NCI-H1436 (cell line): ENCODE data around the gene KLC4.
"Not testable (repeated sequence)": the region's sequence is repeated elsewhere in the genome, so short reads cannot be mapped to it uniquely, and the experiment has no call there.

Experiments used
- DNase-seq: peaks from one replicate; lab custom pipeline; 2025; lab: John Stamatoyannopoulos, UW

KLC4 gene

DNA sequence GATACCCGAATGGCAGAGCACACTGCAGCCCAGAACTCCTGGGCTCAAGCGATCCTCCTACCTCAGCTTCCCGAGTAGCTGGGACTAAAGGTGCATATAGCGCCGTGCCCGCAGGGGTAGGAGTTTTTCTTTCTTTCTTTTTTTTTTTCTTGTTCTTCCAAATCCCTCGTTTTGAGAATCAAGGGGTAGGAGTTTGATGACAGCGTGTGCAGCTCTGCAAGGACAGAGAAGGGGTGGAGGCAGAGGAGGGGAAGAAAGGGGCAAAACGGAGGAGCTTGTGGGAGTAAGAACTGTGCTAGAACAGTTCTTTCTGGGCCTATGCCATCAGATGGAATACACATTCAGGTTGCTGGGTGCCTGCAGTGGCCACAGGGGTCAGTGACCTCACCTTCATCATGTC, 22.7 kb upstream of the KLC4 start:
- DNase-seq = no peak

DNA sequence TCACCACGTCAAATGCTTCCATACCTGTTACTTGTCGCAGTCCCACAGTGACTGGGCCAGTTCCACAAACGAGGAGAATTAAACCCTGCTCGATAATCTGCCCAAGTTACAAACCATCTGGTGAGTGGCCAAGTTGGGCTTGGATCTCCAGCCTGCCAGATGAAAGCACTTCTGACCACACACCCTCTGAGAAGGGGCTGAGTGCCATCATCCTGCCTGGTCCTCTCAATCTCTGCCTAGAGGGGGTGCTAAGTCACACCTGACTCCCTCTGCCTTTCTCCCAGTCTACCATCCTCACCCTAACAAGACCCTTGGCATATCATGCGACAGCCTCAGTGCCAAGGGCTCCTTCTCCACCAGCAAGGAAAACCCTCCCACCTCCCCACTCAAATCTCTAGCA, 22.2 kb upstream of the KLC4 start:
- DNase-seq = no peak

DNA sequence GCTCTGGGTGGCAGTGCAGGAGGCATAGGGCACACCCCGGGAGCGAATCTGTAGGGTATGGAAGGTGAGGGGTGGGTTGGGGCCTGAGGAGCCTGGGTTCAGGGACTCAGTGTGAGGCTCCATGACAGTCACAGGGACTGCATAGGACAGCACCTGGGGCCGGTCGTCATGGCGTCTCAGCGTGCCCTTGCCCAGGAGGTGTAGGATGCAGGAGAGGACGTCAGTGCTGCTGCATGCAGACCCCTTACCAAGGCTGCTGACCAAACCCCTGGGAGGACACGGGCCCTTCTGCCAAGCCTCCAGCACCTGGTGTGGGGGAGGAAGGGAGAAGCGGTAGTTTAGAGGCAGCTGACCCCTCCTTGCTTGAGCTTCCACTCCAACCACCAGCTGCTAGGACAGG, 21.7 kb upstream of the KLC4 start:
- no peak for DNase-seq

DNA sequence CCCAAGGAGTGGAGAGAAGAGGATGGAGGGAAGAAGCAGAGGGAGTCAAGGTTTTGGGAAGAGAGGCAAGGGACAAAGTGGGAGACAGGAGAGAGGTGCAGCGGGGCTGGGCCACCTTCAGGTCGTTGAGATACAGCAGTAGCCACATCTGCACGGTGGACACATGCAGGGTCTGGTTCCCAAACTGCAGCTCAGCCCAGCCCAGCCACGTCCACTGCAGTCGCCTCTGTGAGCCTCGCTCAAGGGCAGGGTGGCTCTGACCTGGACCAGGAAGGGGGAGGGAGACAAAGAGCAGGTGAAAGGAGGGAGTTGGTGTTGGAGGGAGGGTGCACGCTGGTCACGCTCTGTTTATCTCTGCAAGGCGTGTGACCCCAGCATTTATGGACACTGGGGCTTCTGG, 20.7 kb upstream of the KLC4 start:
- no peak for DNase-seq

DNA sequence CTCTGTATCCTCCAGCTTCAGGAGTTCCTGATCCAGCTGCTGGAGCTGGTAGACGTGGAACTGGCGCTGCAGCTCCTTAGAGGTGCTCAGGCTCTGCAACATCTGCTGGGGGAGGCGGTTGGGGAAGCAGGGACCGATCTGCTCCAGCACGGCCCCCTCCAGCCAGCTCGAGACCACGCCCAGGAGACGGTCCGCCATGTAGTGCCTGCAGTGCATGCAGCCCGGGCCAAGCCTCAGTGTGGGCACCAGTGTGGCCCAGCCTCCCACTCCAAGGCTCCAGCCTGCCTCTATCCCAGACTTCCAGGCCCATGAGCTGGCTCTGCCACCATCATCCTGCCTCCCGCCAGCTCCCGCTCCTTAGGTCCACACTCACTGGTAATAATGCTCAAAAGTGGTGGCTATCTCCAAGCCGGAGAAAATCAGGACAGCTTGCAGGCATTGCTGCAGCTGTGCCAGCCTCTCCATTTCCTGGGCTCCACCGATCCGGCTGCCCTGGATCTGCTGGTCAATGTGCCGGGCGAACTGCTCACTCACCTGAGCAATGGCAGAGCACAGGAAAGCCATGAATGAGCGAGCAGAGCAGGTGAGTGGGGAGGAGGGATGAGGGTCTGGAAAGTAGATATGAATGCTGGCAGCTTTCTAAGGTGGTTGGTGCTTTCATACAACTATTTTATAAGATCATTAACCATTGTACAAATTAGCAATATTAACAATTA, 18.7 kb upstream of the KLC4 start:
- no peak for DNase-seq

DNA sequence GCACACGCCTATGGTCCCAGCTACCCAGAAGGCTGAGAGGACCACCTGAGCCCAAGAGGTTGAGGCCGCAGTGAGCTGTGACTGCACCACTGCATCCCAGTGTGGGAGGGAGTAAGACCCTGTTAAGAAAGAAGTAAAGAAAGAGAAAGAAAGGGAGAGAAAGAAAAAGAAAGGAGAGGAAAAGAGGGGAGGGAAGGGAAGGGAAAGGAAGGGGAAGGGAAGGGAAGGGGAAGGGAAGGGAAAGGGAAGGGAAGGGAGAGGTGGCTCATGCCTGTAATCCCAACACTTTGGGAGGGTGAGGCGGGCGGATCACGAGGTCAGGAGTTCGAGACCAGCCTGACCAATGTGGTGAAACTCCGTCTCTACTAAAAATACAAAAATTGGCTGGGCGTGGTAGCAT, 18.0 kb upstream of the KLC4 start:
- DNase-seq = not testable (repeated sequence)

DNA sequence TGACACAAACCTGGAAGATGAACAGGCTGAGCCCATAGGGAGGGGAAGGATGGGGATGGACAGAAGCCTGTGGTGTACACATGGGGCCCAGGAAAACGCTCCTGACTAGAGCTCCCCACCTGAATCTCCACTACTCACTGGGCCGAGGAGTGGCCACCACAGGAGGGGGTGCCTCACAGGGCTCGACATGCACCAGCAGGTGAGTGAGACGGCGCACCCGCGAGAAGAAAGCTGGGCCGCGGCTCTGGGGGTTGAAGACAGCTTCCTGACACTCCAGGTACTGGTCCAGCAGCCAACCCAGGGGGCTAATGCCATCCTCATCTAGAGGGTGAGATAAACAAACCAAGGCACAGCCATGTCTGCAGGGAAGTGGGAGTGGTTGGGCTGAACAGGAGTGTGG, 16.1 kb upstream of the KLC4 start:
- no peak for DNase-seq

DNA sequence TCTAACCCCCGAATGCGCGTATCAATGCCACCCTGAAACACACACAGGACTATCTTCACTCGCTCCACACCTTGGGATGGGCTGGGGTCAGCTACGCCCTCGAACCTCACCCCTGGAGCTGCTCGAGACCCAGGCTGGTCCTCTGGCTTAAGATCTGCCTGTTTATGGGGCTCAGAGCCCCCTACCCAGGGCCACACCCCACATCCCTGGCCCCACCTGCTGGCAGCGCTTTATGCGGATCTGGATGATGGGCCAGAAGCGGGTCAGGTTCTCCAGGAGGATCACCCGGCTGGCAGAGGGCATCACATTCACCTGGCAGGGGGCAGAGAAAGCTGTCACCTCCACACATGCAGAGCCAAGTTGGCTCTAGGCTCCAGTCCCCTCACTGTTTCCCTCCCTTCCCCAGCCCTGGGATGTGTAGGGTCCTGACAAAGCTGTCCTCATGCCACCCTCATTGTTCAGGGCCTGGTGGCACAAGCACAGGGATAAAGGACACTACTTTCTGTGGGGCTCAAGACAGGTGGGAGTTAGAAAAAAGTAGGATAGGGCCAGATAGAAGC, 14.0 kb upstream of the KLC4 start:
- DNase-seq = no peak

DNA sequence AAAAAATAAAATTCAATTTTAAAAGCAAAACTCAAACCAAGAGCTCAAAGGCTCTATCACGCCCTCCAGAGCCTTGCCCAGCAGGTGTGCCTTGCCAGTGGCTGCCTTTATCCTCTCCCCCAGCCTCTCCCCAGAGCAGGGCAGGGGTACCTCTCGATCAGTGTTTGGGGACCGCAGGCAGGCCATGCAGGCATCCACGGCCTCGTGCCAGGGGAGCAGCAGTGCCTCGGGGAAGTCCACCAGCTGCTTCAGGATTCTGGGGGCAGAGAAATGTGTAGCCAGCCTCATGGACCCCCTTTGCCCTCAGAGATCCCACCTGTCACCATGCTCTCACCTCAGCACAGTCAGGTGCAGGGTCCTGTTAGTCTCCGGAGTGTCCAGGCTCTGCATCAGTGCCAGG, 11.4 kb upstream of the KLC4 start:
- no peak for DNase-seq

DNA sequence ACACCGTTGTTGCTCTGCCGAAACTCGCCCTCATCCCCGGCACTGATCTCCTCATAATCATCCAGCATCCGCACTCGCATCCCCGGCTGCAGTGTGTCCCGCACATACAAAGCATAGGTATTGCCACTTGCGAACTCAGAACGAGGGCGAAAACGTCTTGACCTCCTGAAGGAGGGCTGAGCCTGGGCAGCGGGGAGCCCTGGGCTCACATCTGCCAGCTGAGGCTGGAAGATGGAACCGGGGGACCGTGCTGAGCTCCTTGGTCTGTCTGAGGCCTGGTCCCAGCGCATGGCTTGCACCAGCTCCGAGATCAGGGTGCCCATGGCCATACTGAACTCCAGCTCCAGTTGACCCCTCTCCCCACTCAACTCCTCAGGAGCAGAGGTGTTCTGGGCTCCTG, 8.4 kb upstream of the KLC4 start:
- no peak for DNase-seq

DNA sequence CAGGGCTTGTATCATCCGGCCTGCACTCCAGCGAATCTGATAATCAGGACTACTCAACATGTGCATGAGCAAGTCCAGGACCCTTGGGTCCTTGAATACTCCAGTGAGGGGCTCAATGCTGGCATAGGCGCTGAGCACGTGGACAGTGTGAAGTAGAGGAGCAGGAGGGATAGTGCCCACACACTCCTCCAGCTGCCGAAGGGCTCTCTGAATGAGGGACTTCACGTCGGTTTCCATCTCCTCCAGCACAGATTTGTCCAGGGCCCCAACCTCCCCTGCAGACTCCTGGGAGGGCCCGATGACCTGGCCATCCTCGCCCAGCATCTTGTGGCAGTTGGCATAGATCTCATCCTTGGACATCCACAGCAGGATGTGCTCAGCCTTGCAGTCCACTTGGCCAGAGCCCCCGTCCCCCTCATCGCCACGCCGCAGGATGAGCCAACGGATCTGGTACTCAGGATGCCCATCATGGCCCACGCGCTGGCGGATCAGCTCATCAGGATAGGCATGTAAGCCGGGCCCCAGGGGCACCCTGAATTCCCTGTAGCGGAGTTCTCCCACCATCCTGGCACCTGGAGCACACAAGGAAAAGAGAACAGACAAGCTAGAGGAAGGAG, 7.1 kb upstream of the KLC4 start:
- DNase-seq = no peak

DNA sequence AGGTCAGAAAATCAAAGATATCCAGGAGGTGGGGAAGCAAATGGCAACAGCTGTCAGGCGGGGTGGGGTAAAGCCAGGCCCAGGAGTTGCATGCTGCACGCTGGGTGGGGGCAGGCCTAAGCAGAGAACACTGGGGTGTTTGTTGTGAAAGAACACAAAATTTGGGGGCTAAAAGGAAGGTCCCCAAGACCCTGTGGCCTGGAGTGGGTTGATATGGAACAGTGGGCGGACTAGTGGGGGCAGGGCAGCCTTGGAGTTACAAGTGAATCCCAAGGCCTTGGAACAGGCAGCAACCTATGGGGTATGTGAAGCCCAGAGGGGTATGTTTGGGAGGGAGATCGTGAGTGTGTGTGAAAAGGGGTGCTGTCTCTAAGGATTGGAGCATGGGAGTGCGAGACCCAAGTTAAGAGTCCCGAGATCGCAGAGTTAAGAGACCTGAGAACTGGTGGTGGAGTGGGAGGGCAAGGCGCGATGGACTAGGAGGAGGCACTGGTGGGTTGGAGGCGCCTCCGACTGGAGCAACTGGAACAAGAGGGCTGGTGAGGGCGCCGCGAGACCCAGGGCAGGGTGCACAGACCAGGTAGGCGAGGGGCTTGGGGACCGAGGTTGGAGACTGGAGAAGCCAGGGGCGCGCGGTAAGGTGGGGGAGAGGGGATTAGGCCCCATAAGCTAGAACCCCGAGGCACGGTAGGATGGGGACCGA, 6.4 kb upstream of the KLC4 start:
- no peak for DNase-seq

DNA sequence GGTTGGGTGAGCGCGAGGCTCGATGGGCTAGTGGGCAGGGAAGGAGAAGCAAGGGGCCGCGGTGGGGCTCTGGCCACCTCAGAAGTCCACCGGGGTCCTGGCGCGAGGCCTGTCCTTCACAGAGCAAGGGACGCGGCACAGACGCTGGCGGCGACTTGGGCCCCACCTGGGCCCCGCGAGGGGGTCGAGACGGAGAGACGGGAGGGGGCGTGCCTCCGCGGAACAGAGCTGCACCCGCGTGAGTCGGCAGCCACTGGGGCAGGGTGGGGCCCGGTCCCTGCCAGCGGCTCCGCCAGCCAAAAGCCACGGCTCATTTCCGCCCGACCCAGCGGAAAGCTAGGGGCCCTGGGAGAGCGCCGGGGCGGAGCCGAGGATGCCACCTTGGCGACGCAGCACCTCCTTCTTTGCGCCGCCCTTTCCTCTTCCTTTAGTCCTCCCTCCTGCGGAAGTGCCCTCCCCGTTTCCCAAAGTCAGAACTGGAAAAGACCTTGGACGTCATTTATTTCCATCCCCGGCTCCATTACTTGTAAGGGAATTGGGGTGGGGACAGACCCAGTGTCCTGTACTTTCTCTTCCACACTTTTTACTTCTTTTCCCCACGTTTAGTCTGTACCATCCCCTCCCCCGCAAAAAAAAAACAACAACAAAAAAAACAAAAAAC, 5.8 kb upstream of the KLC4 start, which contains the start of gene CUL7:
Gene CUL7 (minus strand): TSS at position 307 of the 661 bp plus-strand sequence. CDS start 1,063 bp downstream, outside the sequence.
- DNase-seq = peak; percentile 86

DNA sequence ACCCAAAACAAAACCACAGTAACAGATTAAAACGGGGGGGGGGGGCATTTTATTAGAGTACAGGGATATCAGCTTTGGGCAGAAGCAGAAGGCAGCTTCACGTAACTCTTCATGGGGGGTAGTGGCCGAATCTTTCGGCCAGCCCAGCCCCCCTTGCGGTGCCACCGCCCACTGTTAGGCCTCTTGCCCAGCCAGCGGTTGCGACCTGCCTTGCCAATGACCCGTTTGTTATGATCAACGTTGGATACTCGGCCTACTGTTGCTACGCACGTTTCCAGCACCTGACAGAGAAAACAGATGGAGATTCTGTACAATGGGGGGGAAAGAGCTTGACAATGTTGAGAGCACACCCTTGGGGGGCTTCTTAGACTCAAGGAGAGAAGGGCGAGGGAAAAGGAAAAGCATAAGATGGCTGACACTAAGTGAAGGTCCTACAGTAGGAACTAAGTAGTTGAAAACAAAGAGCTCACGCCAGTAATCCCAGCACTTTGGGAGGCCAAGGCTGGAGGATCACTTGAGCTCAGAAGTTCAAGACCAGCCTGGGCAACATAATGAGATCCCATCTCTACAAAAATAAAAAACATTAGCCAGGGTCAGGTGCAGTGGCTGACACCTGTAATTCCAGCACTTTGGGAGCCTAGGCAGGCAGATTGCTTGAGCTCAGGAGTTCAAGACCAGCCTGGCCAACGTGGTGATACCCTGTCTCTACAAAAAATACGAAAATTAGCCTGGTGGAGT, 5.1 kb upstream of the KLC4 start:
- DNase-seq = no peak

DNA sequence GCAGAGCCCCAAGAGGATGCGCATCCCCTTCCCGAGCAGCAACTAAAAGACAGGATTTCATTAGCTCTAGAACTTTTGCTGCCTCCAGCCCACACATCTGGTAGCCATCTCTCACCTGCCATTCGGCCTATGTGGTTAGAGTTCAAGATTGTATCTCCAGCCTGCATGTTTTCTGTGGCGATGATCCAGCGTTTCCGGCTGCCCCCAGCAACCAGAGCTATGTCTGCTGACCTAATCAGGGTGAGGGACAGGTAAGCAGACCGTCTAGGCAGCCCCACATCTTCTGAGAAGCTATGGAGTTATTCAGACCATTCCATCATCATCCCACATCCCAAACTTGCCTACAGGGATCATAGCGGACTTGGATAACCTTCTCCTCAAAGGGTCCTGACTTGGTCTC, 3.5 kb upstream of the KLC4 start:
- no peak for DNase-seq

DNA sequence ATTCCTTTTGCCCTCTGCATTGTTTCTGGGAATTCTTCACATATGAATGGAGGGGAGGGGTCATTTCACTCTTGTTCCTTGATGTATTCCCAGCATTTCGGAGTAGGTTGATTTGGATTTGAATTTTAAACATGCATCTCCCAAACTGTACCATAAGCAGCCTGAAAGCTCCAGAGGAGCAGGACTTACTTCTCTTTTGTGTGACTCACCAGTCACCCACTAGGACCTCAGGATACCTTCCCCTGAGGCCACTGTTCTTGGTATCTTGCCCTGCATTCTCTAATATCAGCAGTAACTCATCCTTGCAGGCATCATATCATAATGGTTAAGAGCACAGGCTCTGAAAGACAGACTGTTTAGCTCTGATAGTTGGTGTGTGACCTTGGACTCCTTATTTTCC, 900 bp upstream of the KLC4 start:
- no peak for DNase-seq

DNA sequence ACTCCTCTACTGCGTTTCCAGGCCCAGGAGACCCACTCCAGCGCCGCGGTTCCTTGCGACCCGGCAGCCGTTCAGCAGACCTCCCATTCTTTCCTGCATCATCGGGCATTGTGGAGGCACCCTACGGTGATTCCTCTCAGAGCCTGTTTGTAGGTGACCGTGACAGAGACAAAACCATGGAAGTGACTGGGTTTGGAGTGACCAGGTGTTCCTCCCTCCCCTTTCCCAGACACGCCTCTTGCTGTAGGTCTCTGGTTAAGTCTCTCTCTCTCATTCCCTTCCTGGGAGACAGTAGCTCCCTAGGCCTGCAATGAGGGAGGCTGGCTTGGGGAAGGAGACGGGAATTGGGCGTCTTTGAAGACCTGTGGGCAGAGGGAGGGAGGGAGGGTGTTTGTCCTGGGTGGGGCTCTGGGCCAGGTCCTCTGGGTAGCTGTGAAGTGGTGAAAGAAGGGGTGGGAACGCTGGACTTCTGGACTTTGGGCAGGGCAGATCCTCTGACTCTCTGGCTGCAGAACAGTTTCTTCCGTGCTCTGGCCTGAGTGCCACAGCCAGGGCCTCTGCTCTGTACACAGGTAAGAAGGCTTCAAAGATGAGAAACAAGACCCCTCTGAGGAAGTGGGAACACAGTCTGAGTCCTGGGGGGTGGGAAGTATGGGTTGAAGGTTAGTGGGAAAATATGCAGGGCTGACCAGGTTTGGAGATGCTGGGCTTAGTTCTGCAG, 763 bp downstream of the KLC4 start:
- no peak for DNase-seq

DNA sequence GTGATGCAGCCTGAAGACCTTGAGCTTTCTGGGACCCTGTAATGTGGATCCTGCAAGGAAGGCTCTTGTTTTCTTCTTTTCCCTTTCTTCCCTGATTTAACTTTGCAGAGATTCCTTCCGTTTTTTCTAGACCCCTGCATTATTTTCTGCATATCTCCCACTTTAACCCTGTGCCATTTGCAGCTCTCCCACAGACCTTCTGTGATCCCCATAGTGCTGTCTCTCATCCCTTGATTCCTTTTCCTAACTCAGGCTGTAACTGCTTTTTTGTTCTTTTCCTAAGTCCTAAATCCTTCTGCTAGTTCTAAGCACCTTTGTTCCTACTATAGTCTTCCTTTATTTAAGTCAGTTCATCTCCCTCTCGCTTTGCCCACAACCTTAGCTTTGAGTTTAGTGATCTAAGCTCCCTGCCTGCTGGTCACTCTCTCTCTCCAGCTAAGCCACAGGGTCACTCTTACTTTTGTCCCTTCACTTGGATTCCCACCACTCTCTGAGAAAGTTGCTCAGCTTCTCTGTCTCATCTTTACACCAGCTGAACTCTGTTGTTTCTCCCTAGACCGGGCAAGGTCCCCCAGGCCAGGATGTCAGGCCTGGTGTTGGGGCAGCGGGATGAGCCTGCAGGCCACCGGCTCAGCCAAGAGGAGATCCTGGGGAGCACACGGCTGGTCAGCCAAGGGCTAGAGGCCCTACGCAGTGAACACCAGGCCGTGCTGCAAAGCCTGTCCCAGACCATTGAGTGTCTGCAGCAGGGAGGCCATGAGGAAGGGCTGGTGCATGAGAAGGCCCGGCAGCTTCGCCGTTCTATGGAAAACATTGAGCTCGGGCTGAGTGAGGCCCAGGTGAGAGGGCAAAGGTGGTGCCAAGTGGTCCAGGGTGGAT, 1.6 kb downstream of the KLC4 start:
- no peak for DNase-seq

DNA sequence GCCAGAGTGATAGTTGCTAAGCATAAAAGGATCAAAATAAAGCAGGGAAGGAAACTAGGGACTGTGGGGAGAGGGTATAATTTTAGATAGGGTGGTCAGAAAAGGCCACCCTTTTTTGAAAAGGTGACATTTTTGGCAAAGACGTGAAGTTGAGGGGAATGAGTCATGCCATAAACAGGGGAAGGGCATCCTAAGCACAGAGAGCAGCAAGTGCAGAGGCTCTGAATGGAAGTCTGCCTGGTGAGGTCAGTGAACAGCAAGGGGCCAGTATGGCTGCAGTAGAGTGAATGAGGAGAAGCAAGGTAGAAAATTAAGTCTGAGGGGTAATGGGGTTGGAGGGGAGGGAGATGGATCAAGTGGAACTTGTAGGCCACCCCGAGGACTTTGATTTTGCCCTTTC, 2.4 kb downstream of the KLC4 start:
- DNase-seq = no peak

DNA sequence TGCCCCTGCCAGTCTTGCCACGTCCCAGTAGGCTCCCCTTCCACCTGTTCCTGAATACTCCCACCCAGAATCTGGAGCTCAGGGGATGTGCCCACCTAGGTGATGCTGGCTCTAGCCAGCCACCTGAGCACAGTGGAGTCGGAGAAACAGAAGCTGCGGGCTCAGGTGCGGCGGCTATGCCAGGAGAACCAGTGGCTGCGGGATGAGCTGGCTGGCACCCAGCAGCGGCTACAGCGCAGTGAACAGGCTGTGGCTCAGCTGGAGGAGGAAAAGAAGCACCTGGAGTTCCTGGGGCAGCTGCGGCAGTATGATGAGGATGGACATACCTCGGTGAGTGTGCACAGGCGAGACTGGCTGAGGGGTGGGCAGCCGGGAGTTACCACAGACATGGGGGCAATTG, 3.4 kb downstream of the KLC4 start:
- no peak for DNase-seq
